CD4-positive, alpha-beta T cell (primary cell): ENCODE results near the gene MCRIP1. TPM values are rescaled to one million over a fixed set of nuclear protein-coding genes. Genes with fewer than 3 reads are reported as not detected.

Experiments used
- ATAC-seq: fragments of 200-7000 bp; cut with Tn5 transposase; one replicate; pipeline ENCODE4 v1.10.0; 2022; ENCODE audit warnings: mild to moderate bottlenecking; ENCODE audit not compliant: poor library complexity
- CTCF ChIA-PET: fragments of 350-600 bp; sonication (Branson Sonifier 250); formaldehyde crosslinking; loops from one replicate; lab custom pipeline; 2021; ENCODE audit warnings: antibody characterized with exemption, inconsistent platforms; lab: Charles Lee
- POLR2A ChIA-PET: fragments of 350-600 bp; sonication (Branson Sonifier 250); formaldehyde crosslinking; loops from one replicate; lab custom pipeline; 2021; ENCODE audit warnings: antibody characterized with exemption, inconsistent platforms; lab: Charles Lee
- DNase-seq, 14 experiments: peaks; one replicate each; pipeline ENCODE4 v3.0.0-alpha.2; 2013 to 2020; ENCODE audit warnings: mixed read lengths in 2 of 14
- H3K27ac ChIP-seq, 2 donors: one replicate each; pipeline versions ENCODE4 v1.5.1 to v1.7.0; 2013; ENCODE audit warnings: low read length in 2 of 2, low read depth in 1 of 2, mild to moderate bottlenecking in 1 of 2
- H3K27me3 ChIP-seq, 2 experiments: 1 replicate in 1 of 2; 2 replicates in 1 of 2; pipeline versions ENCODE4 v1.6.1 to v1.7.0; 2013; ENCODE audit warnings: low read length in 2 of 2, control low read depth in 1 of 2, mild to moderate bottlenecking in 1 of 2, moderate library complexity in 1 of 2; ENCODE audit not compliant: insufficient read depth in 2 of 2, control insufficient read depth in 1 of 2
- H3K36me3 ChIP-seq: one replicate; pipeline ENCODE4 v1.6.1; 2013; ENCODE audit warnings: low read length, control low read depth; ENCODE audit not compliant: insufficient read depth
- H3K4me1 ChIP-seq: one replicate; pipeline ENCODE4 v1.6.1; 2013; ENCODE audit warnings: low read length, control low read depth; ENCODE audit not compliant: insufficient read depth
- H3K4me3 ChIP-seq: one replicate; pipeline ENCODE4 v1.5.1; 2013; ENCODE audit warnings: mild to moderate bottlenecking, low read length, moderate library complexity
- H3K9me3 ChIP-seq, 2 experiments: 1 replicate in 1 of 2; 2 replicates in 1 of 2; pipeline versions ENCODE4 v1.6.1 to v1.7.0; 2013; ENCODE audit warnings: low read length in 2 of 2, mild to moderate bottlenecking in 2 of 2, control low read depth in 1 of 2, moderate library complexity in 1 of 2; ENCODE audit not compliant: control insufficient read depth in 1 of 2, insufficient read depth in 1 of 2
- H3K27ac Mint-ChIP-seq: one replicate; pipeline ENCODE4 v1.8.0; 2020; ENCODE audit warnings: mixed read lengths
- H3K27me3 Mint-ChIP-seq: one replicate; pipeline ENCODE4 v1.8.0; 2021; ENCODE audit warnings: mixed read lengths
- H3K36me3 Mint-ChIP-seq: one replicate; pipeline ENCODE4 v1.8.0; 2021; ENCODE audit warnings: low read depth, mixed read lengths
- H3K4me1 Mint-ChIP-seq: one replicate; pipeline ENCODE4 v1.8.0; 2021; ENCODE audit warnings: low read depth, mixed read lengths
- H3K4me3 Mint-ChIP-seq: one replicate; pipeline ENCODE4 v1.8.0; 2020; ENCODE audit warnings: mild to moderate bottlenecking, mixed read lengths
- H3K9me3 Mint-ChIP-seq: one replicate; pipeline ENCODE4 v1.8.0; 2020; ENCODE audit warnings: mixed read lengths
- CTCF ChIP-seq: fragments of 200-600 bp; IDR thresholded peaks from one replicate; pipeline ENCODE4 v1.8.0; 2022; ENCODE audit warnings: antibody characterized with exemption, mild to moderate bottlenecking
- intact Hi-C, 2 experiments: fragments of 100-400 bp; cut with DNase I in 1 of 2; cut with micrococcal nuclease in 1 of 2; formaldehyde crosslinking; loops; one replicate each; pipeline versions ENCODE4 v1.15.1 to v1.9.0; 2023 to 2025; cut with DNase I, micrococcal nuclease
- total RNA-seq, 174 experiments: library from RNA in 2 of 174; stranded (reverse) in 2 of 174; gene quantifications; one replicate each; pipeline ENCODE4 v1.2.3 and lab custom pipeline; 2021 to 2026

MCRIP1 gene
- total RNA-seq, 2 experiments from 2014 or later = 36.9 to 37.7 TPM

GRCh38 chr17:81821603-81822311, 11.3 kb downstream of the MCRIP1 start:
- POLR2A ChIA-PET = interaction anchor here (1.1 kb wide), 1 partner anchor 11 kb away, joined by 3 read pairs; the partner anchor contains the start of gene MCRIP1
- intact Hi-C loops = no loop called here

GRCh38 chr17:81821147-81821546, 11.9 kb downstream of the MCRIP1 start:
- Histone ChIP-seq H3K4me1 (peaks cover 7% of the 10 kb centered on the region), H3K27me3 (no peaks in the 10 kb centered on the region), H3K27ac (no peak overlapping the region), H3K36me3 (peaks cover 17% of the 10 kb centered on the region), H3K4me3 (no peak overlapping the region), H3K9me3 (peaks cover 0 to 3% of the 10 kb centered on the region in 2 experiments)
- no peak overlapping the region for H3K27ac Mint-ChIP-seq
- H3K4me1 Mint-ChIP-seq = no peaks in the 10 kb centered on the region
- CTCF ChIA-PET = no interaction called here
- intact Hi-C loops = no loop called here
- no peak for DNase-seq
- POLR2A ChIA-PET = no interaction called here
- peaks cover 7% of the 10 kb centered on the region for H3K27me3 Mint-ChIP-seq
- no peak for TF ChIP-seq CTCF
- H3K36me3 Mint-ChIP-seq = peaks cover 8% of the 10 kb centered on the region
- ATAC-seq = no peak
- H3K9me3 Mint-ChIP-seq = no peaks in the 10 kb centered on the region
- H3K4me3 Mint-ChIP-seq = no peak overlapping the region

More at GRCh38 chr17:81821603-81822311, 11.3 kb downstream of the MCRIP1 start:
- Mint-ChIP-seq H3K9me3 (no peaks in the 10 kb centered on the region), H3K4me1 (no peaks in the 10 kb centered on the region), H3K4me3 (no peak overlapping the region), H3K27me3 (peaks cover 5% of the 10 kb centered on the region), H3K27ac (no peak overlapping the region), H3K36me3 (peaks cover 8% of the 10 kb centered on the region)
- Histone ChIP-seq H3K4me1 (peaks cover 7% of the 10 kb centered on the region), H3K27me3 (no peaks in the 10 kb centered on the region), H3K4me3 (no peak overlapping the region), H3K9me3 (peaks cover 0 to 3% of the 10 kb centered on the region in 2 experiments), H3K27ac (no peak overlapping the region), H3K36me3 (peaks cover 17% of the 10 kb centered on the region)
- TF ChIP-seq CTCF = no peak
- ATAC-seq = no peak
- DNase-seq = peak in 1 of 14 experiments; percentile 12
- CTCF ChIA-PET = no interaction called here

- POLR2A ChIA-PET = no interaction called here
- H3K36me3 Mint-ChIP-seq = peaks cover 8% of the 10 kb centered on the region
- peaks cover 7% of the 10 kb centered on the region for H3K4me1 ChIP-seq
Measured at GRCh38 chr17:81819708-81820107, 13.4 kb downstream of the MCRIP1 start.

More at GRCh38 chr17:81819708-81820107, 13.4 kb downstream of the MCRIP1 start:
- intact Hi-C loops = no loop called here
- no peak for ATAC-seq
- Mint-ChIP-seq H3K4me1 (no peaks in the 10 kb centered on the region), H3K4me3 (no peak overlapping the region), H3K27ac (no peak overlapping the region), H3K27me3 (peaks cover 8% of the 10 kb centered on the region), H3K9me3 (no peaks in the 10 kb centered on the region)
- H3K4me3 ChIP-seq = no peak overlapping the region
- H3K27ac ChIP-seq = no peak overlapping the region
- no peaks in the 10 kb centered on the region for H3K27me3 ChIP-seq
- H3K36me3 ChIP-seq = peaks cover 17% of the 10 kb centered on the region
- CTCF ChIA-PET = no interaction called here
- DNase-seq = no peak
- TF ChIP-seq CTCF = no peak
- peaks cover 0 to 3% of the 10 kb centered on the region in 2 experiments for H3K9me3 ChIP-seq
